ENCODE measurements around the gene RMRP. TPM values are rescaled to one million over a fixed set of nuclear protein-coding genes. Genes with fewer than 3 reads are reported as not detected.
"Not testable (repeated sequence)": the region's sequence is repeated elsewhere in the genome, so short reads cannot be mapped to it uniquely, and the experiment has no call there.

The RMRP gene
- polyA plus RNA-seq, 1 of the 3 experiments (the other 2 are of a cell fraction) = 64.9 TPM

DNA sequence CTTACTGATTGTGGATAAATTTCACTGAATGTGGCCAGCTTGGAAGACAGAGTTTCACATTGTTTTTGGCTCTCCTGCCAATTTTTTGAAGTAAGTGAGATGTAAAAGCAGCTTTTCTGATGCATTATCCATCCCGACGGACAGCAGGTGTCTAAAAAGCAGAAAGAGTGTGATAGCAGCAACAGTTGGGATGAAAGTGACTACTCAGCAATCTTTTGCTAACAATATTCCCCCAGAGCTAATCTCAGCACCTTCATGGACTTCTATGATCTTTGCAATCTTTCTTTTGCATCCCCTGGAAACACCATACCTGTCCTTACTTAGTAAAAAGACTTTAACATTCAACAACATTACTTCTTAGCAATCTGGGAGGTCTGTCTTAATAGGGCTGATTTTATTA is 45.0 kb downstream of the RMRP start:
- WGBS (ENCODE audit: low lambda C conversion rate) = 100% methylated on average over 2 of the region's 2 CpGs
- Histone ChIP-seq H3K4me3 (ENCODE audit: low read depth in 2 of 2, low read length in 1 of 2) (no peak overlapping the region), H3K27me3 (ENCODE audit: insufficient read depth) (0 out of 2 replicates have a peak, but pooled peaks cover 4% of the 10 kb centered on the region), H4K20me1 (ENCODE audit: insufficient read depth) (no peaks in the 10 kb centered on the region), H2AFZ (ENCODE audit: low read depth) (no peak overlapping the region), H3K9ac (no peak overlapping the region), H3K4me2 (no peak overlapping the region), H3K27ac (ENCODE audit: low read depth in 2 of 2, low read length in 1 of 2) (no peak overlapping the region), H3K79me2 (ENCODE audit: insufficient read depth) (no peaks in the 10 kb centered on the region), H3K9me2 (no peaks in the 10 kb centered on the region), H3F3A (replicated peaks; ENCODE audit: insufficient read depth) (no peaks in the 10 kb centered on the region), H3K9me3 (no peaks in the 10 kb centered on the region), H3K4me1 (ENCODE audit: control insufficient read depth in 1 of 2, insufficient read depth in 2 of 2, low read depth in 1 of 2, low read length in 1 of 2) (peaks cover 0 to 12% of the 10 kb centered on the region in 2 experiments; a peak in 1 of 4 replicates), H3K36me3 (replicated peaks in 1 of 2; ENCODE audit: control insufficient read depth in 1 of 2, insufficient read depth in 2 of 2, low read length in 1 of 2) (peaks cover 3 to 22% of the 10 kb centered on the region in 2 experiments)
- no peak for TF ChIP-seq JUND (IDR thresholded peaks at IDR 0.05)
- TF ChIP-seq EP300 (IDR thresholded peaks at IDR 0.05; ENCODE audit: borderline replicate concordance in 1 of 2, low read depth in 1 of 2, low read length in 1 of 2) = no peak
- TF ChIP-seq TEAD4 (IDR thresholded peaks at IDR 0.05; ENCODE audit: borderline replicate concordance, insufficient read depth) = no peak
- TF ChIP-seq POLR2AphosphoS5 (IDR thresholded peaks at IDR 0.05; ENCODE audit: low read depth, low read length) = no peak
- TF ChIP-seq, protein P1, sequence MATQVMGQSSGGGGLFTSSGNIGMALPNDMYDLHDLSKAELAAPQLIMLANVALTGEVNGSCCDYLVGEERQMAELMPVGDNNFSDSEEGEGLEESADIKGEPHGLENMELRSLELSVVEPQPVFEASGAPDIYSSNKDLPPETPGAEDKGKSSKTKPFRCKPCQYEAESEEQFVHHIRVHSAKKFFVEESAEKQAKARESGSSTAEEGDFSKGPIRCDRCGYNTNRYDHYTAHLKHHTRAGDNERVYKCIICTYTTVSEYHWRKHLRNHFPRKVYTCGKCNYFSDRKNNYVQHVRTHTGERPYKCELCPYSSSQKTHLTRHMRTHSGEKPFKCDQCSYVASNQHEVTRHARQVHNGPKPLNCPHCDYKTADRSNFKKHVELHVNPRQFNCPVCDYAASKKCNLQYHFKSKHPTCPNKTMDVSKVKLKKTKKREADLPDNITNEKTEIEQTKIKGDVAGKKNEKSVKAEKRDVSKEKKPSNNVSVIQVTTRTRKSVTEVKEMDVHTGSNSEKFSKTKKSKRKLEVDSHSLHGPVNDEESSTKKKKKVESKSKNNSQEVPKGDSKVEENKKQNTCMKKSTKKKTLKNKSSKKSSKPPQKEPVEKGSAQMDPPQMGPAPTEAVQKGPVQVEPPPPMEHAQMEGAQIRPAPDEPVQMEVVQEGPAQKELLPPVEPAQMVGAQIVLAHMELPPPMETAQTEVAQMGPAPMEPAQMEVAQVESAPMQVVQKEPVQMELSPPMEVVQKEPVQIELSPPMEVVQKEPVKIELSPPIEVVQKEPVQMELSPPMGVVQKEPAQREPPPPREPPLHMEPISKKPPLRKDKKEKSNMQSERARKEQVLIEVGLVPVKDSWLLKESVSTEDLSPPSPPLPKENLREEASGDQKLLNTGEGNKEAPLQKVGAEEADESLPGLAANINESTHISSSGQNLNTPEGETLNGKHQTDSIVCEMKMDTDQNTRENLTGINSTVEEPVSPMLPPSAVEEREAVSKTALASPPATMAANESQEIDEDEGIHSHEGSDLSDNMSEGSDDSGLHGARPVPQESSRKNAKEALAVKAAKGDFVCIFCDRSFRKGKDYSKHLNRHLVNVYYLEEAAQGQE (IDR thresholded peaks at IDR 0.05; ENCODE audit: low read depth, low read length) = no peak
- TF ChIP-seq, protein P2, sequence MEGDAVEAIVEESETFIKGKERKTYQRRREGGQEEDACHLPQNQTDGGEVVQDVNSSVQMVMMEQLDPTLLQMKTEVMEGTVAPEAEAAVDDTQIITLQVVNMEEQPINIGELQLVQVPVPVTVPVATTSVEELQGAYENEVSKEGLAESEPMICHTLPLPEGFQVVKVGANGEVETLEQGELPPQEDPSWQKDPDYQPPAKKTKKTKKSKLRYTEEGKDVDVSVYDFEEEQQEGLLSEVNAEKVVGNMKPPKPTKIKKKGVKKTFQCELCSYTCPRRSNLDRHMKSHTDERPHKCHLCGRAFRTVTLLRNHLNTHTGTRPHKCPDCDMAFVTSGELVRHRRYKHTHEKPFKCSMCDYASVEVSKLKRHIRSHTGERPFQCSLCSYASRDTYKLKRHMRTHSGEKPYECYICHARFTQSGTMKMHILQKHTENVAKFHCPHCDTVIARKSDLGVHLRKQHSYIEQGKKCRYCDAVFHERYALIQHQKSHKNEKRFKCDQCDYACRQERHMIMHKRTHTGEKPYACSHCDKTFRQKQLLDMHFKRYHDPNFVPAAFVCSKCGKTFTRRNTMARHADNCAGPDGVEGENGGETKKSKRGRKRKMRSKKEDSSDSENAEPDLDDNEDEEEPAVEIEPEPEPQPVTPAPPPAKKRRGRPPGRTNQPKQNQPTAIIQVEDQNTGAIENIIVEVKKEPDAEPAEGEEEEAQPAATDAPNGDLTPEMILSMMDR (IDR thresholded peaks at IDR 0.05) = no peak
- no peak for TF ChIP-seq YY1 (IDR thresholded peaks at IDR 0.05; ENCODE audit: low read depth)
- TF ChIP-seq NRF1 (IDR thresholded peaks at IDR 0.05; ENCODE audit: low read depth, low read length) = no peak
- no peak for TF ChIP-seq SMC3 (IDR thresholded peaks at IDR 0.05; ENCODE audit: low read depth, low read length)
- no peak for TF ChIP-seq FOXJ3 (CRISPR knock-in tag; IDR thresholded peaks at IDR 0.05)
- TF ChIP-seq, protein P3, sequence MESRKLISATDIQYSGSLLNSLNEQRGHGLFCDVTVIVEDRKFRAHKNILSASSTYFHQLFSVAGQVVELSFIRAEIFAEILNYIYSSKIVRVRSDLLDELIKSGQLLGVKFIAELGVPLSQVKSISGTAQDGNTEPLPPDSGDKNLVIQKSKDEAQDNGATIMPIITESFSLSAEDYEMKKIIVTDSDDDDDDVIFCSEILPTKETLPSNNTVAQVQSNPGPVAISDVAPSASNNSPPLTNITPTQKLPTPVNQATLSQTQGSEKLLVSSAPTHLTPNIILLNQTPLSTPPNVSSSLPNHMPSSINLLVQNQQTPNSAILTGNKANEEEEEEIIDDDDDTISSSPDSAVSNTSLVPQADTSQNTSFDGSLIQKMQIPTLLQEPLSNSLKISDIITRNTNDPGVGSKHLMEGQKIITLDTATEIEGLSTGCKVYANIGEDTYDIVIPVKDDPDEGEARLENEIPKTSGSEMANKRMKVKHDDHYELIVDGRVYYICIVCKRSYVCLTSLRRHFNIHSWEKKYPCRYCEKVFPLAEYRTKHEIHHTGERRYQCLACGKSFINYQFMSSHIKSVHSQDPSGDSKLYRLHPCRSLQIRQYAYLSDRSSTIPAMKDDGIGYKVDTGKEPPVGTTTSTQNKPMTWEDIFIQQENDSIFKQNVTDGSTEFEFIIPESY (IDR thresholded peaks at IDR 0.05; ENCODE audit: borderline replicate concordance, low read depth) = no peak
- TF ChIP-seq, protein P4, sequence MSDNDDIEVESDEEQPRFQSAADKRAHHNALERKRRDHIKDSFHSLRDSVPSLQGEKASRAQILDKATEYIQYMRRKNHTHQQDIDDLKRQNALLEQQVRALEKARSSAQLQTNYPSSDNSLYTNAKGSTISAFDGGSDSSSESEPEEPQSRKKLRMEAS (IDR thresholded peaks at IDR 0.05; ENCODE audit: low read depth) = no peak
- no peak for TF ChIP-seq MEF2A (IDR thresholded peaks at IDR 0.05; ENCODE audit: borderline replicate concordance, low read depth)
- no peak for TF ChIP-seq RFX5 (IDR thresholded peaks at IDR 0.05; ENCODE audit: low read length)
- no peak for TF ChIP-seq CHD2 (IDR thresholded peaks at IDR 0.05; ENCODE audit: low read length, partially characterized antibody)
- TF ChIP-seq GATA2 (CRISPR knock-in tag; IDR thresholded peaks at IDR 0.05) = no peak
- no peak for TF ChIP-seq FOSL2 (IDR thresholded peaks at IDR 0.05; ENCODE audit: borderline replicate concordance, low read depth)
- TF ChIP-seq TCF12 (IDR thresholded peaks at IDR 0.05) = no peak
- TF ChIP-seq SIN3A (IDR thresholded peaks at IDR 0.05; ENCODE audit: borderline replicate concordance, low read depth, low read length) = no peak
- no peak for TF ChIP-seq RXRA (IDR thresholded peaks at IDR 0.05; ENCODE audit: borderline replicate concordance, low read depth)
- CTCF ChIA-PET = interaction anchor here (0.7 to 3.6 kb wide), 11 partner anchors 9 to 144 kb away, joined by 3 to 32 read pairs (median 5); partner anchors contain the start of genes CCDC107 and RMRP
- no peak for DNase-seq
- POLR2A ChIA-PET = no interaction called here

DNA sequence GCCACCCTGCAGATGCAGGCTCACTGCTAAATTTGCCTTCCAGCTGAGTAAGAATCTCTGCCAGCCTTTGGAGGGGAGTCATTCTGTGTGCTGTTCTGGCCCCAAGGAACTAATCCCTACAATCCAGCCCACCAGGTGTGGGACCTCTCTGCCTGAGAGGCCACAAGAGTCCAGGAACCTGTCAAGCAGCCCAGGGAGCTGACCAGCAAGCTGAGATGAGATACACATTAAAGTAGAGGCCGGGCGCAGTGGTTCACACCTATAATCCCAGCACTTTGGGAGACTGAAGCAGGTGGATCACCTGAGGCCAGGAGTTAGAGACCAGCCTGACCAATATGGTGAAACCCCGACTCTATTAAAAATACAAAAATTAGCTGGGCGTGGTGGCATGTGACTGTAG is 45.8 kb downstream of the RMRP start:
- H3K27me3 ChIP-seq (ENCODE audit: insufficient read depth); H3F3A ChIP-seq (replicated peaks; ENCODE audit: insufficient read depth); DNase-seq; H3K9me2 ChIP-seq; H2AFZ ChIP-seq (ENCODE audit: low read depth); H3K9ac ChIP-seq; H3K27ac ChIP-seq (ENCODE audit: low read depth in 2 of 2, low read length in 1 of 2); H3K79me2 ChIP-seq (ENCODE audit: insufficient read depth); H3K9me3 ChIP-seq; POLR2A ChIA-PET; H3K4me3 ChIP-seq (ENCODE audit: low read depth in 2 of 2, low read length in 1 of 2); H4K20me1 ChIP-seq (ENCODE audit: insufficient read depth); H3K4me2 ChIP-seq; H3K4me1 ChIP-seq (ENCODE audit: control insufficient read depth in 1 of 2, insufficient read depth in 2 of 2, low read depth in 1 of 2, low read length in 1 of 2): not testable (repeated sequence)
- CTCF ChIA-PET = interaction anchor here (0.7 to 4.1 kb wide), 14 partner anchors 8 to 382 kb away, joined by 3 to 32 read pairs (median 7); partner anchors contain the start of genes CCDC107 and RMRP
- H3K36me3 ChIP-seq (replicated peaks in 1 of 2; ENCODE audit: control insufficient read depth in 1 of 2, insufficient read depth in 2 of 2, low read length in 1 of 2) = peaks cover 7 to 23% of the 10 kb centered on the region in 2 experiments
- WGBS (ENCODE audit: low lambda C conversion rate) = 76% methylated on average over 4 of the region's 4 CpGs
